ENCODE data around the gene STAG3. TPM values are rescaled to one million over a fixed set of nuclear protein-coding genes. Genes with fewer than 3 reads are reported as not detected.

Gene STAG3
- polyA plus RNA-seq, 3 donors = 0.39 TPM; not detected in 1

DNA sequence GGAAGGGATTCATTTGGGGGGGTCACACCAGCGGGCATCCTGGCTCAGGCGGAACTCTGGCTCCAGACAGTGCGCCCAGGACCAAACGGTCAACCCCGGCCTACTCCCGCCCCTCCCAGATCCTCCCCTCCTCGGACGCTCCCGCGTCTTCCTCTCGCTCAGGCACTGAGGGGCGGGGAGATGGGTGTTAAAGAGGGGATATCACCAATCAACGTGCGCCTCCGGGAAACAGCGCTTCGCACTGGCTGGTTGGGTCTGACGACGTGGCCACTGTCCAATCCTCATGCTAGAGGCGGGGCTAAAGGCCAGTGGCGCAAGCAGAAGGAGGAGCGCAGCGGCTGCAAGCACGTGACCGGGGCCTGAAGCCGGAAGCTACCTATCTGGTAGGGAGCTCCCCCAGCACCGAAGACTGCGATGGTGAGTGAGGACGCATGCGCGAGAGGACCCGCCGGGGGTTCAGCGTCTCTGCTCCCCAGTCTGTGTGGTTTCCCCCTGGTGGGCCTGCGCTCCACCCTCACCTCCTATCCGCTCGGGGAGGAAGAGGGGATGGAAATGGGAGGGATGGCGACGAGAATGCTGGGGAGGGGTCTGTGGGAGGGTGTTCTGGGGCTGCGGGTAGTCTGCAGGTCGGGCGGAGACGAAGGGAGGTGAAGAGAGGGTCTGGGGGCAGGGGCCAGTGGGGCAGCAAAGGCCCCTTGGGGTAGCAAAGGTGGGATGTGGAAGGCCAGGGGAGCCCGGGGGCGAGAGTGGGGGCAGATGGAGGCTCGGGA, 29.0 kb upstream of the STAG3 start, which contains the start of gene LAMTOR4:
TSS of gene LAMTOR4 (plus strand) at position 360 of the 770 bp plus-strand sequence. CDS start at position 415, 55 bp downstream.
- Histone ChIP-seq H3K9ac (ENCODE audit: insufficient read depth, low read length, poor library complexity, severe bottlenecking) (peak within 1 kb of the TSS; percentile 90), H4K20me1 (ENCODE audit: insufficient read depth, low read length) (peaks cover 12% of the 10 kb centered on the region), H3K9me3 (replicated peaks in 1 of 2; ENCODE audit: control insufficient read depth in 1 of 2, insufficient read depth in 1 of 2, low read length in 2 of 2) (no peaks in the 10 kb centered on the region), H3K36me3 (replicated peaks in 1 of 2; ENCODE audit: control insufficient read depth in 1 of 2, insufficient read depth in 2 of 2, low read length in 2 of 2) (peaks cover 7 to 8% of the 10 kb centered on the region in 2 donors), H3K79me2 (ENCODE audit: insufficient read depth, low read length) (peaks cover 51% of the 10 kb centered on the region), H3K4me1 (ENCODE audit: control insufficient read depth in 1 of 2, insufficient read depth in 2 of 2, low read length in 2 of 2) (peaks cover 55 to 65% of the 10 kb centered on the region in 2 donors), H3K27me3 (ENCODE audit: control insufficient read depth in 2 of 2, insufficient read depth in 2 of 2, low read length in 2 of 2) (no peaks in the 10 kb centered on the region), H3K27ac (ENCODE audit: low read depth in 1 of 2, low read length in 2 of 2) (peak within 1 kb of the TSS; percentile 75 to 97), H2AFZ (ENCODE audit: insufficient read depth, low read depth, low read length, poor library complexity, severe bottlenecking) (peak within 1 kb of the TSS; percentile 99), H3K4me3 (replicated peaks in 1 of 3; ENCODE audit: low read depth in 2 of 3, low read length in 3 of 3) (peak within 1 kb of the TSS; percentile 83 to 100 (median 97)), H3K4me2 (replicated peaks; ENCODE audit: extremely low read depth, low read length, poor library complexity, severe bottlenecking) (peak within 1 kb of the TSS; percentile 98)
- 0% methylated on average over 23 of the region's 46 CpGs for WGBS (ENCODE audit: insufficient coverage)
- Mint-ChIP-seq H3K36me3 (peaks cover 18 to 30% of the 10 kb centered on the region in 2 donors), H3K27ac (peak within 1 kb of the TSS; percentile 92 to 98 (median 95)), H3K27me3 (ENCODE audit: low read depth in 3 of 3) (no peaks in the 10 kb centered on the region), H3K9me3 (peaks cover 0 to 6% (median 0%) of the 10 kb centered on the region in 7 donors), H3K4me1 (peaks cover 59% of the 10 kb centered on the region), H3K4me3 (peak within 1 kb of the TSS; percentile 94 to 95)
- DNase-seq = peak; percentile 98 to 99 (median 99)
- intact Hi-C loops (cut with micrococcal nuclease) = loop anchor here in 1 of 2 donors (2.0 to 10.0 kb wide), 2 partner anchors 28 to 206 kb away; partner anchors contain the start of genes GPC2, PILRB and STAG3
- TF ChIP-seq, protein P1, sequence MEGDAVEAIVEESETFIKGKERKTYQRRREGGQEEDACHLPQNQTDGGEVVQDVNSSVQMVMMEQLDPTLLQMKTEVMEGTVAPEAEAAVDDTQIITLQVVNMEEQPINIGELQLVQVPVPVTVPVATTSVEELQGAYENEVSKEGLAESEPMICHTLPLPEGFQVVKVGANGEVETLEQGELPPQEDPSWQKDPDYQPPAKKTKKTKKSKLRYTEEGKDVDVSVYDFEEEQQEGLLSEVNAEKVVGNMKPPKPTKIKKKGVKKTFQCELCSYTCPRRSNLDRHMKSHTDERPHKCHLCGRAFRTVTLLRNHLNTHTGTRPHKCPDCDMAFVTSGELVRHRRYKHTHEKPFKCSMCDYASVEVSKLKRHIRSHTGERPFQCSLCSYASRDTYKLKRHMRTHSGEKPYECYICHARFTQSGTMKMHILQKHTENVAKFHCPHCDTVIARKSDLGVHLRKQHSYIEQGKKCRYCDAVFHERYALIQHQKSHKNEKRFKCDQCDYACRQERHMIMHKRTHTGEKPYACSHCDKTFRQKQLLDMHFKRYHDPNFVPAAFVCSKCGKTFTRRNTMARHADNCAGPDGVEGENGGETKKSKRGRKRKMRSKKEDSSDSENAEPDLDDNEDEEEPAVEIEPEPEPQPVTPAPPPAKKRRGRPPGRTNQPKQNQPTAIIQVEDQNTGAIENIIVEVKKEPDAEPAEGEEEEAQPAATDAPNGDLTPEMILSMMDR (IDR thresholded peaks at IDR 0.05) = no peak

DNA sequence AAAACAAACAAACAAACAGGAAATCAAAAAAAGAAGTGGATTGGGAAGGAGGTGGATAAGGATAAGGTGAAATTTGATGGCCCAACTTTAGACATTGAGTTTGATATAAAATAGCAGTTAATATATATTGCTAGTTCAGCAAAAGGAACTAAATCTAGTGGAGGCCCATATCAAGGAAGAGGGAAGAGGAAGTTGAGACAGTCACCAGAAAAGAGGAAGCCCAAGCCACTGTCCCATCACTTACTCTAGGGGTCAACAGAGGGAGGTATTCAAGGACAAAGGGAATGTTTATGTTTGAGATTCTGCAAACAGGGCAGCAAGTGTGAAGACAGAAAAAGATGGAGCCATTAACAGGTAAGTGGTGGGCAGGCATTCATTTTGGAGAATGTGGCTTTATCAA, 25.3 kb upstream of the STAG3 start:
- intact Hi-C loops (cut with micrococcal nuclease) = no loop called here
- H3K27ac Mint-ChIP-seq = peak overlapping the region; percentile 86 to 96 (median 91)
- H3K79me2 ChIP-seq (ENCODE audit: insufficient read depth, low read length) = peaks cover 87% of the 10 kb centered on the region
- H4K20me1 ChIP-seq (ENCODE audit: insufficient read depth, low read length) = peaks cover 49% of the 10 kb centered on the region
- H3K27me3 ChIP-seq (ENCODE audit: control insufficient read depth in 2 of 2, insufficient read depth in 2 of 2, low read length in 2 of 2) = no peaks in the 10 kb centered on the region
- peaks cover 76% of the 10 kb centered on the region for H3K4me1 Mint-ChIP-seq
- peaks cover 36 to 38% of the 10 kb centered on the region in 2 donors for H3K36me3 ChIP-seq (replicated peaks in 1 of 2; ENCODE audit: control insufficient read depth in 1 of 2, insufficient read depth in 2 of 2, low read length in 2 of 2)
- H3K4me3 ChIP-seq (replicated peaks in 1 of 3; ENCODE audit: low read depth in 2 of 3, low read length in 3 of 3) = peak overlapping the region in 1 of 3 experiments; percentile 61
- peak overlapping the region; percentile 58 for H3K4me2 ChIP-seq (replicated peaks; ENCODE audit: extremely low read depth, low read length, poor library complexity, severe bottlenecking)
- H2AFZ ChIP-seq (ENCODE audit: insufficient read depth, low read depth, low read length, poor library complexity, severe bottlenecking) = no peak overlapping the region
- H3K27ac ChIP-seq (ENCODE audit: low read depth in 1 of 2, low read length in 2 of 2) = peak overlapping the region; percentile 51 to 55
- no peak overlapping the region for H3K9ac ChIP-seq (ENCODE audit: insufficient read depth, low read length, poor library complexity, severe bottlenecking)
- TF ChIP-seq, protein P1 (IDR thresholded peaks at IDR 0.05) = no peak
- H3K27me3 Mint-ChIP-seq (ENCODE audit: low read depth in 3 of 3) = no peaks in the 10 kb centered on the region
- H3K9me3 Mint-ChIP-seq = peaks cover 0 to 3% (median 0%) of the 10 kb centered on the region in 7 donors
- H3K4me1 ChIP-seq (ENCODE audit: control insufficient read depth in 1 of 2, insufficient read depth in 2 of 2, low read length in 2 of 2) = peaks cover 78 to 96% of the 10 kb centered on the region in 2 donors
- no peaks in the 10 kb centered on the region for H3K9me3 ChIP-seq (replicated peaks in 1 of 2; ENCODE audit: control insufficient read depth in 1 of 2, insufficient read depth in 1 of 2, low read length in 2 of 2)
- H3K36me3 Mint-ChIP-seq = peaks cover 47 to 66% of the 10 kb centered on the region in 2 donors
- peak overlapping the region; percentile 20 to 78 for H3K4me3 Mint-ChIP-seq
- DNase-seq = peak; percentile 72 to 86 (median 86)
